Measurements from ENCODE around the gene JOSD2. TPM values are rescaled to one million over a fixed set of nuclear protein-coding genes. Genes with fewer than 3 reads are reported as not detected.

Gene JOSD2
- total RNA-seq, 2 donors from 2014 or later = 11.6 to 34.7 TPM

- DNase-seq (ENCODE audit: low spot score) (no peak), ATAC-seq (ENCODE audit: insufficient number of reproducible peaks, low FRiP score, low read depth) (no peak)
- Histone ChIP-seq H3K36me3 (no peaks in the 10 kb centered on the region), H3K4me1 (ENCODE audit: control insufficient read depth in 1 of 2, low read depth in 2 of 2) (peaks cover 7 to 10% of the 10 kb centered on the region in 2 donors), H3K4me3 (no peak overlapping the region), H3K27ac (no peak overlapping the region), H3K9me3 (no peaks in the 10 kb centered on the region), H3K27me3 (replicated peaks; ENCODE audit: insufficient read depth) (no peaks in the 10 kb centered on the region)
- TF ChIP-seq CTCF (IDR thresholded peaks at IDR 0.05) = no peak
These were observed 3.6 kb downstream of the JOSD2 start for GRCh38 chr19:50507376-50507775.

GRCh38 chr19:50506700-50507099 is 4.3 kb downstream of the JOSD2 start:
- TF ChIP-seq CTCF (IDR thresholded peaks at IDR 0.05) = no peak
- DNase-seq (ENCODE audit: low spot score) (no peak), ATAC-seq (ENCODE audit: insufficient number of reproducible peaks, low FRiP score, low read depth) (no peak)

DNA sequence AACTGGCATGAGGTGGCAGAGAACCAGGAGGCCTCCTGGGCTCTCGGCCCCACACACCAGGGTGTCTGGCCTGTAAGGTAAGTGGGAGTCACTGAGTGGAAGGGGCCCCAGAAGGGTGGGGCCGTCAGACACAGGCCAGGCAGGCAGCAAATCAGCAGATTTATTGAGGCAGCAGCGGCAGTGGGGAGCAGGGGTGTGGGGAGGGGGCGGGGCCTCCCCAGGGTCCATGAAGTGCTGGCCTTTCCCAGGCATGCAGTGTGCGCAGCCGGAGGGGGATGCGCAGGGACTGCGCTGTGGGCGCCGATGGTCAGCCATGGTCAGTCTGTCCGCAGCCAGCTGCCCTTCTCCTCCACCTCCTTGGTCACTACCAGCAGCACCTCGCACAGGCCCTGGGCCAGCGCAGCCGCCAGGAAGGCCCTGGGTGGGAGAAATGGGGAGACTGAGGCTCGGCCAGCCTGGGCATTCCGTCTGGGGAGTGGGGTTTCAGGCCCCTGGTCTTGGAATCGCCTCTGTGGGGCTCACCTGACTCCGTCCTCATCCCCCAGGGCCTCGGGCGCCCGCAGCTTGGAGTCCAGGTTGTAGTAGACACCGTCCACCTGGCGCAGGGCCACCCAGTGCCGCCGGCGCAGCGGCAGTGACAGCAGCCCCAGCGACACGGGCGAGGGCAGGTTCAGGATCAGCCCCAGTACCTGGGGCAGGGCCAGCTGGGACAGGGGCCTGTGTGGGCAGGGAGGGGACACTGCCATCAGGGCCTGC is 5.0 kb downstream of the JOSD2 start:
- no peak for TF ChIP-seq CTCF (IDR thresholded peaks at IDR 0.05)
- peaks cover 7 to 10% of the 10 kb centered on the region in 2 donors for H3K4me1 ChIP-seq (ENCODE audit: control insufficient read depth in 1 of 2, low read depth in 2 of 2)
- ATAC-seq (ENCODE audit: insufficient number of reproducible peaks, low FRiP score, low read depth) = no peak
- no peaks in the 10 kb centered on the region for H3K9me3 ChIP-seq
- H3K4me3 ChIP-seq = no peak overlapping the region
- H3K36me3 ChIP-seq = no peaks in the 10 kb centered on the region
- H3K27ac ChIP-seq = no peak overlapping the region
- no peak for DNase-seq (ENCODE audit: low spot score)
- no peaks in the 10 kb centered on the region for H3K27me3 ChIP-seq (replicated peaks; ENCODE audit: insufficient read depth)

More at GRCh38 chr19:50506700-50507099, 4.3 kb downstream of the JOSD2 start:
- Histone ChIP-seq H3K36me3 (no peaks in the 10 kb centered on the region), H3K4me3 (no peak overlapping the region), H3K4me1 (ENCODE audit: control insufficient read depth in 1 of 2, low read depth in 2 of 2) (peaks cover 7 to 10% of the 10 kb centered on the region in 2 donors), H3K27ac (no peak overlapping the region), H3K9me3 (no peaks in the 10 kb centered on the region), H3K27me3 (replicated peaks; ENCODE audit: insufficient read depth) (no peaks in the 10 kb centered on the region)

DNA sequence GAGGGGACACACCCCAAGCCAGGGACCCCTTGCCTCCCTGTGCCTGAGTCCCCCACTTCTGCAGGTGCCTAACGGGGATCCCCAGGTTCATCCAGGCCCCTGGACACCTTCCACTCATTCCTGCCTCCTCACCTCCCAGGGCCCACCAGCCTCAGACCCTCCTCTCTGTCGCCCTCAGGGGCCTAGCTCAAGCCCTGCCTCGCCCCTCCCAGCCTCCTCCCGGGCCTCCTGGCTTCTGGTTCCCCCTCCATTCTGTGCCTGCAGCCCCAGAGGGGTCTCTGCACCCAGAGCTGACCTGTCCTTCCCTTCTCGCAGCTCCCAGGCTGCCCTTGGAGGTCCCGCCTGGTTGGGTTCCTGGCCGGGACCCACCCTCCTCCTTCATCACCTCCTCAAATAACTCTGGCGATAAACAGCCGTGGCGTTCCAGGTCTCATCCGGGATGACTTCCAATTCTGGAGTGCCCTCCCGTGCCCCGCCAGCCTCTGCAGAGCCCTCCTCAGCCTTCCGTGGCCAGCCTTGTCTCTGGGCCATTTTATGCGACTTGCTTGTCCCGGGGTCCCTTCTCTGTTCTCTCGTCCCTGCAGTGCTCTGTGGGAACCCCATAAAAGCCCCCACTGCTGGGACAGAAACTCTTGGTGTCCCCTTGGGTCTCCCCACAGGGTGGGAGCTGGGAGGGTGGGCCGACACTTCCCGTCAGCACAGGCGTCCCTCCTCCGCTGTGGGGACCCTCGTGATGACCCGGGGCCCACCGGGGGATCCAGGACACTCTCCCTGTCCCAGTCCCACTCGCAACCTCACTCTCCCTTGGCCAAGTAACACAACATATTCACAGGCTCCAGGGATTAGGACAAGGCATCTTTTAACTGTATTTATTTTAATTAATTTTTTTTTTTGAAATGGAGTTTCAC is 9.2 kb downstream of the JOSD2 start:
- no peak for TF ChIP-seq CTCF (IDR thresholded peaks at IDR 0.05)
- Histone ChIP-seq H3K9me3 (no peaks in the 10 kb centered on the region), H3K4me3 (no peak overlapping the region), H3K27me3 (replicated peaks; ENCODE audit: insufficient read depth) (no peaks in the 10 kb centered on the region), H3K27ac (no peak overlapping the region), H3K36me3 (no peaks in the 10 kb centered on the region), H3K4me1 (ENCODE audit: control insufficient read depth in 1 of 2, low read depth in 2 of 2) (no peaks in the 10 kb centered on the region)
- ATAC-seq (ENCODE audit: insufficient number of reproducible peaks, low FRiP score, low read depth) (no peak), DNase-seq (ENCODE audit: low spot score) (no peak)

DNA sequence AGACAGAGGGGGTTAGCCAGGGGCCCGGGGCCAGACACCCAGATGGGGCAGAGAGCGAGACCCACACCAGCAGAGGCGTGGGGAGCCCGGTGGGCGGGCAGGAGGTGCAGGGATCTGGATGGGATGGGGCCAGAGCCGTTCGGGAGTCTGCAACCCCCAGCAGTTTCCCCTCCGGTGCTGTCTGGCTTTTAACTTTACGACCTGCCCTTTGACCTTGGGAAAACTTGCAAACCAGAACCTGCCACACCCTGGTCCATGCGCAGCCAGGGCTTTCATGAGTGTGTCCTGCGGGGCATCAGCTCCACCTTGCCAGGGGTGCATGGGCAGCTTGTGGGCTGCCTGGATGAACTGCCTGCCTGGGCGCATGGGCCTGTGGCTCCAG is 9.8 kb downstream of the JOSD2 start:
- H3K4me1 ChIP-seq (ENCODE audit: control insufficient read depth in 1 of 2, low read depth in 2 of 2) = no peaks in the 10 kb centered on the region
- H3K36me3 ChIP-seq = no peaks in the 10 kb centered on the region
- ATAC-seq (ENCODE audit: insufficient number of reproducible peaks, low FRiP score, low read depth) (no peak), DNase-seq (ENCODE audit: low spot score) (no peak)
- no peaks in the 10 kb centered on the region for H3K27me3 ChIP-seq (replicated peaks; ENCODE audit: insufficient read depth)
- H3K4me3 ChIP-seq = no peak overlapping the region
- no peaks in the 10 kb centered on the region for H3K9me3 ChIP-seq
- TF ChIP-seq CTCF (IDR thresholded peaks at IDR 0.05) = no peak
- no peak overlapping the region for H3K27ac ChIP-seq

All from thoracic aorta (tissue), 2 donors.